H1 (cell line): Measurements from ENCODE around the gene TMEM151B. TPM values are rescaled to one million over a fixed set of nuclear protein-coding genes. Genes with fewer than 3 reads are reported as not detected.

ENCODE experiments used
- BACH1 ChIP-seq: IDR thresholded peaks from 2 replicates; pipeline ENCODE4 v1.6.1; 2012; ENCODE audit warnings: low read length, improper control_type of control experiment
- CEBPB ChIP-seq: IDR thresholded peaks from 2 replicates; pipeline ENCODE4 v1.6.1; 2012; ENCODE audit warnings: low read depth, low read length
- FOSL1 ChIP-seq: IDR thresholded peaks from 2 replicates; pipeline ENCODE4 v1.6.1; 2011; ENCODE audit warnings: mild to moderate bottlenecking, low read depth, low read length, moderate library complexity; ENCODE audit not compliant: insufficient read depth
- HDAC2 ChIP-seq, 2 experiments: fragments of 300-600 bp in 1 of 2; sonication (generic) in 1 of 2; IDR thresholded peaks; 2 replicates each; pipeline ENCODE4 v1.6.1; 2011 to 2012; ENCODE audit warnings: low read depth in 2 of 2, low read length in 2 of 2, mild to moderate bottlenecking in 2 of 2, moderate library complexity in 2 of 2, borderline replicate concordance in 1 of 2, inconsistent platforms in 1 of 2
- JUND ChIP-seq: IDR thresholded peaks from 2 replicates; pipeline ENCODE4 v1.6.1; 2011; ENCODE audit warnings: mild to moderate bottlenecking, improper control_type of control experiment, low read length
- POU5F1 ChIP-seq: IDR thresholded peaks from 2 replicates; pipeline ENCODE4 v1.6.1; 2011; ENCODE audit warnings: low read depth, mild to moderate bottlenecking, low read length, moderate library complexity
- RBBP5 ChIP-seq: IDR thresholded peaks from 2 replicates; pipeline ENCODE4 v1.7.1; 2012; ENCODE audit warnings: low read depth, mild to moderate bottlenecking, inconsistent platforms, low read length, moderate library complexity, borderline replicate concordance
- TEAD4 ChIP-seq: IDR thresholded peaks from 2 replicates; pipeline ENCODE4 v1.6.1; 2012; ENCODE audit warnings: low read depth, low read length, inconsistent platforms, mixed read lengths
- polyA plus RNA-seq, 7 experiments: library from polyadenylated mRNA; depleted of rRNA in 3 of 7; stranded (reverse) in 5 of 7; unstranded in 2 of 7; fragments of >200 nt in 5 of 7; fragments of 200-250 nt in 2 of 7; gene quantifications; 1 replicate in 5 of 7; 2 replicates in 1 of 7; 4 replicates in 1 of 7; pipeline versions ENCODE4 v1.2.1 to v1.2.3, GENCODE V29; 2011 to 2013; ENCODE audit warnings: missing spikeins in 2 of 7, mixed read lengths in 2 of 7
- total RNA-seq: library from RNA; stranded (reverse); fragmentation: NEBNext Ultra II Directional; extraction: Animal tissue kit (Norgen Biotek cat#: 25700); gene quantifications from 2 replicates; pipeline ENCODE4 v1.2.1, GENCODE V29; 2021

TMEM151B gene
- total and polyA plus RNA-seq, 2 of the 8 experiments (the other 6 are each of a cell fraction or from before 2014, with no cell fraction given) = 8.0 to 15.5 TPM

DNA sequence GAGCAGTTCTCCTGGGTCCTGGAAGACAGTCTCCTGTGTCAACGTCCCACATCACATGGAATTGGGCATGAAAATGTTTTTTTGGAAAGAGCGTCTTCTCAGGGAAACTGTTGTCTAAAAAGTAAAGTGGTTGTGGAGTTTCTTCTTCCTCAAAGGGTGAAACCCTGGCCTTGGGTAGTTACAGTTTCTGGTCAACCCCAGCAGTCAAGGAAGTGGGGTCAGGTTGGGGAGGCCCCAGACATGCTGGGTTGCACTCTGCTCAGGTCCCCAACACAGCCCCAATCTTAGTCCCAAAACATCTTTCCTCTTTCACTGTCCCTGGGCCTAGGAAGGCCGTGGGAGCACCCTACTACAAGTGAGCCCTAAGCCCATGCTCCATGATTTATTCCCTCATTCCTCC lies 3.9 kb upstream of the TMEM151B start (continued):
- TF ChIP-seq POU5F1 (no peak), FOSL1 (no peak), CEBPB (no peak), RBBP5 (no peak), TEAD4 (no peak), HDAC2 (IDR thresholded peaks at IDR 0.05; ENCODE audit: borderline replicate concordance in 1 of 2, low read depth in 2 of 2, low read length in 2 of 2) (no peak), BACH1 (no peak), JUND (no peak)
